Peyer's patch (tissue), 4 donors: ENCODE results near the gene SLC39A10.

Experiments
- POLR2A ChIP-seq, 2 donors: fragments of 450-650 bp; IDR thresholded peaks; one replicate each; pipeline ENCODE4 v1.5.1; 2017; ENCODE audit warnings: antibody characterized with exemption in 2 of 2, mild to moderate bottlenecking in 2 of 2, moderate library complexity in 2 of 2
- TF ChIP-seq, protein P1 (sequence below), 6 experiments: fragments of 450-650 bp in 4 of 6; fragments of 200-600 bp in 2 of 6; sonication (generic) in 1 of 6; IDR thresholded peaks; one replicate each; pipeline ENCODE4 v1.5.1; 2017 to 2019; ENCODE audit warnings: antibody characterized with exemption in 6 of 6, mild to moderate bottlenecking in 3 of 6, moderate library complexity in 1 of 6

DNA sequence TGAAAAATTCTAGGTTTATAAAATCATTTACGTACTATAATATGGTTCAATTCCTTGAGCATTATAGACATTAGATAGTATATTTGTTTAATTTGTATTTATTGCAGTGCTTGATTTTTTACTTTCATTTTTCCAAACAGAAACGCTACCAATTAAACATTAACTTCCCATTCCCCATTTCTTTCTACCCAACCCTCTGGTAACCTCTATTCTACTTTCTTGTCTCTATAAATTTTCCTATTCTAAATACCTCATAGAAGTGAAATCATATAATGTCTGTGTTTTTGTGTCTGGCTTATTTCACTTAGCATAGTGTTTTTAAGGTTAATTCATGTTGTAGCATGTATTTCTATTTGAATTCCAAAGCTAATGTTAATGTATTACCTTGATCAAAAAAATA lies 11.6 kb upstream of the SLC39A10 start:
- TF ChIP-seq, protein P1, sequence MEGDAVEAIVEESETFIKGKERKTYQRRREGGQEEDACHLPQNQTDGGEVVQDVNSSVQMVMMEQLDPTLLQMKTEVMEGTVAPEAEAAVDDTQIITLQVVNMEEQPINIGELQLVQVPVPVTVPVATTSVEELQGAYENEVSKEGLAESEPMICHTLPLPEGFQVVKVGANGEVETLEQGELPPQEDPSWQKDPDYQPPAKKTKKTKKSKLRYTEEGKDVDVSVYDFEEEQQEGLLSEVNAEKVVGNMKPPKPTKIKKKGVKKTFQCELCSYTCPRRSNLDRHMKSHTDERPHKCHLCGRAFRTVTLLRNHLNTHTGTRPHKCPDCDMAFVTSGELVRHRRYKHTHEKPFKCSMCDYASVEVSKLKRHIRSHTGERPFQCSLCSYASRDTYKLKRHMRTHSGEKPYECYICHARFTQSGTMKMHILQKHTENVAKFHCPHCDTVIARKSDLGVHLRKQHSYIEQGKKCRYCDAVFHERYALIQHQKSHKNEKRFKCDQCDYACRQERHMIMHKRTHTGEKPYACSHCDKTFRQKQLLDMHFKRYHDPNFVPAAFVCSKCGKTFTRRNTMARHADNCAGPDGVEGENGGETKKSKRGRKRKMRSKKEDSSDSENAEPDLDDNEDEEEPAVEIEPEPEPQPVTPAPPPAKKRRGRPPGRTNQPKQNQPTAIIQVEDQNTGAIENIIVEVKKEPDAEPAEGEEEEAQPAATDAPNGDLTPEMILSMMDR (IDR thresholded peaks at IDR 0.05), result no peak
- TF ChIP-seq POLR2A (IDR thresholded peaks at IDR 0.05), result no peak
